Sigmoid colon (tissue), 4 donors: ENCODE measurements around the gene HELT.

Experiments
- CTCF ChIP-seq, 4 experiments: fragments of 450-650 bp in 3 of 4; fragments of 200-600 bp in 1 of 4; IDR thresholded peaks; one replicate each; pipeline ENCODE4 v1.5.1; 2016 to 2019; ENCODE audit warnings: antibody characterized with exemption in 4 of 4, mild to moderate bottlenecking in 3 of 4, moderate library complexity in 2 of 4
- EP300 ChIP-seq, 4 donors: sonication (generic); formaldehyde crosslinking; IDR thresholded peaks; one replicate each; pipeline ENCODE4 v1.6.1; 2017; ENCODE audit warnings: antibody characterized with exemption in 4 of 4
- POLR2A ChIP-seq, 2 donors: fragments of 450-650 bp; IDR thresholded peaks; one replicate each; pipeline ENCODE4 v1.6.1; 2016; ENCODE audit warnings: antibody characterized with exemption in 2 of 2, mild to moderate bottlenecking in 2 of 2, moderate library complexity in 2 of 2
- POLR2AphosphoS5 ChIP-seq, 4 donors: sonication (generic); formaldehyde crosslinking; IDR thresholded peaks; one replicate each; pipeline ENCODE4 v1.6.1; 2017; ENCODE audit warnings: antibody characterized with exemption in 4 of 4

DNA sequence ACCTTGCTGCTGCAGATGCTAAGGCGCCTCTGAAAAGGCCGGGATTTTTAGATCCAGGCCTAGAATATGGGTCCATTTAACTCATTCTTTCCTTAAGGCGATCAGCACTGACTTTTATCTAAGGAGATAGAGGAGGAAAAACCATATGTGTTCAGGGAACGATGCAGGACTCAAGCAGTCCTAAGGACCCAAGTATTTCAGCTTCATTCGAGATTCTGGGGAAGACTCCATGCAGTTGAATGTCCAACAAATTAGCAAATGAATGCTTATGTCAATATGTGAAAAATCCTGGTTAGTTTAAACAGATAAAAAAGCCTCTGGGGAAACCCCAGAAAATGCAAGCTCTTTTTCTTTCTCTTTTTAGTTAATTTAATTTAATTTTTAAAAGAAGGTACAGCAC lies 36.0 kb downstream of the HELT start:
- TF ChIP-seq CTCF (IDR thresholded peaks at IDR 0.05) (no peak), POLR2AphosphoS5 (IDR thresholded peaks at IDR 0.05) (no peak), POLR2A (IDR thresholded peaks at IDR 0.05) (no peak), EP300 (IDR thresholded peaks at IDR 0.05) (no peak)
